Thoracic aorta (tissue), 2 donors: ENCODE data around the gene ZNF408. TPM values are rescaled to one million over a fixed set of nuclear protein-coding genes. Genes with fewer than 3 reads are reported as not detected.

Source experiments
- ATAC-seq: fragments of 150-250 bp; one replicate; pipeline ENCODE4 v1.8.0; 2017; ENCODE audit warnings: low read depth; ENCODE audit not compliant: insufficient number of reproducible peaks, low FRiP score
- DNase-seq: peaks from one replicate; pipeline ENCODE4 v3.0.0-alpha.2; 2020; ENCODE audit warnings: low spot score
- H3K27ac ChIP-seq, 2 donors: fragments of 200-600 bp; sonication (generic); 1 replicate in 1 of 2; 2 replicates in 1 of 2; pipeline ENCODE4 v1.5.1; 2016; ENCODE audit warnings: mild to moderate bottlenecking in 2 of 2, moderate library complexity in 2 of 2
- H3K27me3 ChIP-seq: fragments of 200-600 bp; sonication (generic); replicated peaks from 2 replicates; pipeline ENCODE4 v1.6.0; 2016; ENCODE audit warnings: mild to moderate bottlenecking; ENCODE audit not compliant: insufficient read depth
- H3K36me3 ChIP-seq: fragments of 200-600 bp; sonication (generic); one replicate; pipeline ENCODE4 v1.5.1; 2016
- H3K4me1 ChIP-seq, 2 donors: fragments of 200-600 bp; sonication (generic); 1 replicate in 1 of 2; 2 replicates in 1 of 2; pipeline versions ENCODE4 v1.5.1 to v1.6.0; 2016; ENCODE audit warnings: low read depth in 2 of 2, mild to moderate bottlenecking in 1 of 2; ENCODE audit not compliant: control insufficient read depth in 1 of 2
- H3K4me3 ChIP-seq: fragments of 200-600 bp; sonication (generic); 2 replicates; pipeline ENCODE4 v1.5.1; 2016; ENCODE audit warnings: mild to moderate bottlenecking
- H3K9me3 ChIP-seq: fragments of 200-600 bp; sonication (generic); 2 replicates; pipeline ENCODE4 v1.5.1; 2016
- CTCF ChIP-seq: fragments of 200-600 bp; sonication (generic); IDR thresholded peaks from one replicate; pipeline ENCODE4 v1.5.1; 2019; ENCODE audit warnings: antibody characterized with exemption
- total RNA-seq, 2 donors: library from RNA; depleted of rRNA; stranded (reverse); fragments of >200 nt; gene quantifications; one replicate each; pipeline versions ENCODE4 v1.1.0 to v1.2.3, GENCODE V29; 2016

Gene ZNF408
- total RNA-seq, 2 donors from 2014 or later: 5.9 to 11.9 TPM

- H3K36me3 ChIP-seq: peaks cover 64% of the 10 kb centered on the region
- H3K4me1 ChIP-seq: peaks cover 13 to 25% of the 10 kb centered on the region in 2 donors
- DNase-seq (no peak), ATAC-seq (no peak)
- H3K27ac ChIP-seq: peak overlapping the region; percentile 3 to 79
- no peak for TF ChIP-seq CTCF
- no peaks in the 10 kb centered on the region for H3K27me3 ChIP-seq
- H3K9me3 ChIP-seq: no peaks in the 10 kb centered on the region
- no peak overlapping the region for H3K4me3 ChIP-seq
Measured at GRCh38 chr11:46676436-46677158, 24.2 kb upstream of the ZNF408 start.

- no peak overlapping the region for H3K27ac ChIP-seq
- DNase-seq: no peak
- no peak overlapping the region for H3K4me3 ChIP-seq
- no peaks in the 10 kb centered on the region for H3K27me3 ChIP-seq
- no peak for TF ChIP-seq CTCF
- H3K36me3 ChIP-seq: peaks cover 66% of the 10 kb centered on the region
- no peaks in the 10 kb centered on the region for H3K9me3 ChIP-seq
- no peak for ATAC-seq
- H3K4me1 ChIP-seq: peaks cover 13 to 23% of the 10 kb centered on the region in 2 donors
Measured at GRCh38 chr11:46677169-46677568, 23.7 kb upstream of the ZNF408 start.

- no peak for ATAC-seq
- TF ChIP-seq CTCF: no peak
- H3K4me1 ChIP-seq: peaks cover 14 to 20% of the 10 kb centered on the region in 2 donors
- peaks cover 56% of the 10 kb centered on the region for H3K36me3 ChIP-seq
- H3K4me3 ChIP-seq: no peak overlapping the region
- peak overlapping the region in 1 of 2 donors; percentile 45 for H3K27ac ChIP-seq
- no peaks in the 10 kb centered on the region for H3K27me3 ChIP-seq
- H3K9me3 ChIP-seq: no peaks in the 10 kb centered on the region
- no peak for DNase-seq
Measured at GRCh38 chr11:46677991-46678740, 22.7 kb upstream of the ZNF408 start.

GRCh38 chr11:46678741-46679130 is 22.1 kb upstream of the ZNF408 start:
- DNase-seq: no peak
- H3K27me3 ChIP-seq: no peaks in the 10 kb centered on the region
- peak overlapping the region in 1 of 2 donors; percentile 45 for H3K27ac ChIP-seq
- ATAC-seq: no peak
- H3K9me3 ChIP-seq: no peaks in the 10 kb centered on the region
- no peak for TF ChIP-seq CTCF
- H3K4me3 ChIP-seq: no peak overlapping the region
- peaks cover 54% of the 10 kb centered on the region for H3K36me3 ChIP-seq
- H3K4me1 ChIP-seq: peaks cover 20 to 26% of the 10 kb centered on the region in 2 donors
